AG10803 (cell line): ENCODE measurements around the gene AP3S2.

Experiments
- DNase-seq: peaks from one replicate; pipeline ENCODE4 v3.0.0; 2010; ENCODE audit warnings: low read depth
- H3K4me3 ChIP-seq: 2 replicates; pipeline ENCODE4 v1.5.1; 2011; ENCODE audit warnings: mild to moderate bottlenecking, low read length, control low read depth
- TF ChIP-seq, protein P1 (sequence below): conservative IDR thresholded peaks from 2 replicates; pipeline ENCODE4 v1.5.1; 2011; ENCODE audit warnings: mild to moderate bottlenecking, low read length, control low read depth, inconsistent platforms

Gene AP3S2

DNA sequence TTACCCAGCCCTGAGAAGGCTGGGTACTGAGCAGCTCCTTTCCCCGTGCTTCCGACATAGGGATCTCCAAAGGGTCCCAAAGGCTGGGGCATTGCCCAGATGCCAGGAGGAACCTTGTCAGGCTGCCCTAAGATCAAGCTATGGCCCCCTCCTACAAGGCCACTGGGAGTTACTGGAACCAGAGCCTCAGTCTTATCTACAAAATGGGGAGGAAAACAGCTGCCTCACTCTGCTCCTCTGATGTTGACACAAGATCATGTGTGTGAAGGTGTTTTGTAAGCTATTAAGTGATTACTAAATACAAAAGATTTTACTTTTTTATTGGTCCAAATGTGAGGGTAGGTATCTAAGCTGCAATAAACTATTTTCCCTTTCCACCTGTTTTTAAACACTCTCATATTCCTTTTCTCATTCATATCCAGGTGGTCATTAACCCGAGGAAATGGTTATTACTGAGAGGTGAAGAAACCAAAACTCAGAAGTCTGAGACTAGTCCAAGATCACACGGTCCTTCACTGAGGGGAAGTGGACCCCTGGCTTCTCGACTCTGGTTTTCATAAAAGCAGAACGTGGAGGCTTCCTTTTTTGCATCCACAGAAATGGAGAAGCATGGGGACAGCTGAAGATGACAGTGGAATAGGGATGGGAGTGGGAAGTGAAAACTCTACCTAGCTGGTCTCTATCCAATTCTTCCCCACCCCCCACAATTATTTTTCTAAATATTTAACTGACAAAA is 17.3 kb upstream of the AP3S2 start:
- DNase-seq: no peak
- no peak overlapping the region; the same call in 1 of the 2 replicates for H3K4me3 ChIP-seq
- TF ChIP-seq, protein P1, sequence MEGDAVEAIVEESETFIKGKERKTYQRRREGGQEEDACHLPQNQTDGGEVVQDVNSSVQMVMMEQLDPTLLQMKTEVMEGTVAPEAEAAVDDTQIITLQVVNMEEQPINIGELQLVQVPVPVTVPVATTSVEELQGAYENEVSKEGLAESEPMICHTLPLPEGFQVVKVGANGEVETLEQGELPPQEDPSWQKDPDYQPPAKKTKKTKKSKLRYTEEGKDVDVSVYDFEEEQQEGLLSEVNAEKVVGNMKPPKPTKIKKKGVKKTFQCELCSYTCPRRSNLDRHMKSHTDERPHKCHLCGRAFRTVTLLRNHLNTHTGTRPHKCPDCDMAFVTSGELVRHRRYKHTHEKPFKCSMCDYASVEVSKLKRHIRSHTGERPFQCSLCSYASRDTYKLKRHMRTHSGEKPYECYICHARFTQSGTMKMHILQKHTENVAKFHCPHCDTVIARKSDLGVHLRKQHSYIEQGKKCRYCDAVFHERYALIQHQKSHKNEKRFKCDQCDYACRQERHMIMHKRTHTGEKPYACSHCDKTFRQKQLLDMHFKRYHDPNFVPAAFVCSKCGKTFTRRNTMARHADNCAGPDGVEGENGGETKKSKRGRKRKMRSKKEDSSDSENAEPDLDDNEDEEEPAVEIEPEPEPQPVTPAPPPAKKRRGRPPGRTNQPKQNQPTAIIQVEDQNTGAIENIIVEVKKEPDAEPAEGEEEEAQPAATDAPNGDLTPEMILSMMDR: no peak

GRCh38 chr15:89909611-89910010 is 15.8 kb upstream of the AP3S2 start:
- no peak for DNase-seq
- TF ChIP-seq, protein P1: no peak
- no peak overlapping the region for H3K4me3 ChIP-seq

DNA sequence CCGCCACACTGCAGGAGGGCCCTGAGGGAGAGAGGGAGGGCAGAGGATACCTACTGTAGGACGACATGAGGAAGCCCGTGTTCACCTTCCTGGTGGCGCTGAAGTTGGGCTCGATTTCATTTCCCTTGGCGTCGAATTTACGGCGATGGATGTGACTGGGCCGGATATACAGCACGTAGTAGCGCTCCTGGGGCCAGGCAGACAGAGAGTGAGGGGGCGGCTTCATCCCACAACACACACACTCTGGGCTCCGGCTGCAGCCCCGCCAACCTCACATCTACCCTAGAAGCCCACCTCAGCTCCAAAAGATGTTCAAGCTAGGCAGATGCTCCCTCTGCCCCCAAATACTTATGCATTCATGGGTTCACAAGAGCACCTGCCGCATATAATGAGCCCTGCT is 14.4 kb upstream of the AP3S2 start:
- H3K4me3 ChIP-seq: no peak overlapping the region
- TF ChIP-seq, protein P1: no peak
- no peak for DNase-seq

DNA sequence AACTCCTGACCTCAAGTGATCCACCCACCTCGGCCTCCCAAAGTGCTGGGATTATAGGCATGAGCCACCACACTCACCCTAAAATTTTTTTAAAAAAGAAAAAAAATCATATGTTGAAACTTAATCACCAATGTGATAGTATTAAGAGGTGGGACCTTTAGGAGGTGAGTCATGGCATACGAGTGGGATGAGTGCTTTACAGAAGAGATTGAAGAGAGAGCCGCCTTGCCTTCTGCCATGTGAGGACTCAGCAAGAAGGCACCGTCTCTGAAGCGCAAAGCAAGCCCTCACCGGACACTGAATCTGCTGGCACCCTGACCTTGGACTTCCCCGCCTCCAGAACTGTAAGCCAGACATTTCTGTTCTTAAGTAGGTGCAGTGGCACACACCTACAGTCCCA is 13.5 kb upstream of the AP3S2 start:
- TF ChIP-seq, protein P1: no peak
- H3K4me3 ChIP-seq: no peak overlapping the region
- no peak for DNase-seq

DNA sequence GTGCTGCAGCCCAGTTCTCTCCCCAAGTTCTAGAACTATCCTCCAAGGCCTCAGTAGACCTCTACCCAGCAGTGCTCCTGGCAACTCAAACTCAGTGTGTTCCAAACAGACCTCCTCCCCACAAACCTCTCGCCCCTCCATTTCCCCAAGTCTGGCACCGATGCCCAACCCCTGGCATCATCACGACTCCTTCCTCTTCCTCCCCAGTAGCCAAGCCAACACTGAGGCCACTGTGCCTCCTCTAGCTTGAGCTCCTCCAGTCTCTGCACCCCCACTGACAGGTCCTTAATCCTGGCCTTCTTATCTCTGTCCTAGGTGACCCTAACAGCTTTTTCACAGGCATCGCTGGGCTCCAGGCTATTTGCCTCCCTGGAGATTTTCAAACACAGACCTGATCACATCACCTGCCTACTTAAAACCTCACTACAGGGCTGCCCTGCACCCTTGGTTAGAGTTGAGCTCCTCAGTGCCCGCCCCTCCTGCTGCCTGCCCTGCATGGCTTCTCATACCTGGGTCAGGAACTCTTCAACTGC is 12.1 kb upstream of the AP3S2 start:
- no peak for DNase-seq
- TF ChIP-seq, protein P1: no peak
- no peak overlapping the region for H3K4me3 ChIP-seq

- H3K4me3 ChIP-seq: no peak overlapping the region
- TF ChIP-seq, protein P1: no peak
- no peak for DNase-seq
Measured at GRCh38 chr15:89904519-89904918, 10.7 kb upstream of the AP3S2 start.

DNA sequence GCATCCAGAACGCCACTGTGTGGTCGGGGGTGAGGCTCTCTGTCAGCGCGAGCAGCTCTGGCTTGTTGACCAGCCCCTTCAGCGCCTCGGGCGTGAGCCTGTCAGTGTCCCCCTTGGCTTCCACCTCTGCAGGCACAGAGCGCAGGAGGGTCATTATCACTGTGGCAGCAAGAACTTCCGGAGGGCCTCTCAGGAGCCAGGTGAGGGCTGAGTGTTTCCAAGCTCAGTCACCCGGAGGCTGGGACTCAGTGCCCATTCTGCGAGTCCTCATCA is 10.0 kb upstream of the AP3S2 start:
- TF ChIP-seq, protein P1: no peak
- H3K4me3 ChIP-seq: no peak overlapping the region
- DNase-seq: no peak
